NCI-H69 (cell line): ENCODE measurements around the gene SLC51A.
A peak's percentile ranks its signal among the peaks of the same experiment; 100 is the strongest.
"Not testable (repeated sequence)": the region's sequence is repeated elsewhere in the genome, so short reads cannot be mapped to it uniquely, and the experiment has no call there.

Experiments
- DNase-seq: peaks from one replicate; lab custom pipeline; 2025; lab: John Stamatoyannopoulos, UW

The SLC51A gene

DNA sequence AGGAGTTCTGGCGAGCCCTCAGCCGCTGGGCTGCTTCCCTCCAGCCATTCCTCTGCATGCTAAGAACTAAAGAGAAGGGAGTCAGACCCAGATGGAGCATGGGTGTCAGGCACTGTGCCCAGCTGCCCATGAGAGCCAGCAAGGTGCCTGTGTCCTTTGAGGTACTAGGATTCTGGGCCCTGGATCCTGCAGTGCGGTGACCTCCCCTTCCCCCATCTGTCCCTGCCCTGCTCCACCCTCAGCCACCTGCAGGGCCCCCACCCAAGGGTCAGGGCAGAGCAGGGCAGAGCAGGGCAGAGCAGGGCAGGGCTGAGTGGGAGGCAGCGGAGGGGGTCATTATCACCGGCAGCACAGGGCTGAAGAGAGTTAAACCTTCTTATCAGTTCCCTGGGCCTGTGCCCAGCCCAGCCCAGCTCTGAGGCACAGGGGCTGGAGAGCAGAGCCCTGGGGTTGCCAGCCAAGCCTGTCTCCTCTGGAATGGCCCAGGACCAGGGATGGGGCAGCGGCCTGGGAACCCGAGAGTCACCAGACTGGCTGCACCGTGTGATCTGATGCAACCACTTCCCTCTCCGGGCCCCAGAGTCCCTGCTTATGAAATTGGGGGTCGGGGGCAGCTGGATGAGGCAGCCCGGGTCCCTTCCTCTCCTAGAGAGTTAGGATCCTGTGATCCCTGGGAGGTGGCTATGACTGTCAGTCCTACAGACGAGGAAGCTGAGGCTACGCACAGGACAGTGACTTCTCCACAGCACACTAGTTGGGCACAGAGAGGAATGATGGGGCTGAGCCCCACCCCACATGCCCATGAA lies 22.4 kb upstream of the SLC51A start:
- no peak for DNase-seq

DNA sequence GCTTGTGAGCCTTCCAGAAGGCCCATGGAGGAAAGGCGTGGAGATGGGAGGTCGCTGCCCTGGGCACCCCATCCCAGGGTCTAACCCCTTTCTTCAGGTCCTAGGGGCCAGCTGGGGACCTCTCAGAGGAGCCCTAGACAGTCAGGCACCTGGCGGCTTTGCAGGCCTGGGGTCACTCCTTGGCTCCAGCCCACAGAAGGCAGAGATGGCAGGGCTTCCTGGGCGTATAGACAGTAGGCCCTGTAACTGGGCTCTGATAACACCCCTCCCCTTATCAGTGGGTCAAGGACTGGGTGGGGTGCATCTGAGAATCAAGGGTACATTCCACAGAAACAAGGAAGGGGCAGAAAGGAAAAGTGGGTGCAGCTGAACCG lies 21.8 kb upstream of the SLC51A start:
- no peak for DNase-seq

DNA sequence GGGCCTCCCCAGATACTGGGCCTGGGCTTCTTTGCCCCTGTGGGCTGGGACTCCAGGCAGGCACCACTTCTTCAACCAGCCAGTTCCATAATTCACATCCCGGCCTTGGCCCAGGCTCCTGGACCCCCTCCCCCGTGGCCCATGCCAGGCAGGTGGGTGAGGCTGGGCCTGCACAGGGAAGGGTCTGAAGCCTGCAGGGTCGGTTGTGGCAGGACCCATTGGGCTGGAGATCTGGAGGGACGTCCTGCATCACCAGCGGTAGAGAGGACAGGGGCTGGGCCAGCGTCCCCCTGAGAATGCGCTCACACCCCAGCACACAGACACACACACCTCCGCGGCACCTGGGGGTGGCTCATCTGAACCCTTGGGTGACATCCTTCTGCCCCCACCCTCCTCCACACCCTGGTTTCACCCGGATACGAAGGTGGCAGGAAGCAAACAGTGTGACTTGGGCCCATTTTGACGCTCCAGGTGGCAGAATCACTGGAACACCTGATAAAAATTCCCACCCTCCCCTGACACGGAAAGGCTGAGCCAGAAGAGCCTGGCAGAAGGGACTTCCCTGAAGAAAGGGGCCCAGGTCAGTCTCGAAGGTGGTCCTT lies 20.6 kb upstream of the SLC51A start:
- DNase-seq, result no peak

DNA sequence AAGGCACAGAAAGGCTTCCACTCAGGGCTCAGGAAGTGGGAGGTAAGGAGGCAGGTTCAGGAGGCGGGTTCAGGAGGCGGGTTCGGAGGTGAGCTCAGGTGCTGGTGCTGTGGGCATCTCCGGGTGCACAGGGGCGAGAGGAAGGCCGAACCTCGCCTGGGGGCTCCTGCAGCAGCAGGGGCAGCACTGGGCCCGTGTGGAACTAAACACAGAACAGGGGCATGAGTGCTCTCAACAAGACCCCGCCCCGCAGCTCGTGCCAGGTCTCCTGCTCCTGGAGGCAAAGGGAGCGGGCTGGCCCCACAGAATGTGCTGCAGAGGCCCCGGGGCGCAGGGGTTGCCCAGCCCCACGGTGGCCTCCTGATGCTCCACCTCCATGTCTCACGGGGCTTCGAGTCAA lies 18.8 kb upstream of the SLC51A start:
- no peak for DNase-seq

DNA sequence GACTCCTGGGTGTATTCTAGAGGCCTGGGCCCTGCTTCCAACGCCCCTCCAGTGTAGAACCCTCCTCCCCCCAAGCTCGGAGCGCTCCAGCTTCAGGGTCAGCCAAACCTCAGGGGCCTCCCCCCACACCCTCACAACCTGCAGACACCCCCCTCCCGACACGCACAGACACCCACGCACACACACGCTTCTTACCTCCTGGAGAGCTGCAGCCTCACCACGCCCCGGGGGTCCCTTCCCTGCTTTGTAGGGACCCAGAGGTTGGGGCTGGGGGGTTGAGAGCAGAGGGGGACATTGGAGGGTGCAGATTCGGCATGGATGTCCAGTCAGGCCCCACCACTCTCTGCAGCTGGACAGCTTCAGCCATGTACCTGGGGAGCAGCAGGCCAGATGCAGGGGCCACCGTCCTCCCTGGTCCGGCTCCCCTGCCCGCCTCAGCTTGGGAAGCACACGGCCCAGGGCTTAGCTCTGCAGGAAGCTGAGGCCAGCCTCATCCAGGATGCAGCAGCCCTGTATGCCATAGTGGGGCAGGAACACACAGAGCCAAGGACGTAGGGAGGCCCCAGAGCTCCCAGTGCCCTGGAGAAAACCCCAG lies 18.2 kb upstream of the SLC51A start:
- DNase-seq, result no peak

DNA sequence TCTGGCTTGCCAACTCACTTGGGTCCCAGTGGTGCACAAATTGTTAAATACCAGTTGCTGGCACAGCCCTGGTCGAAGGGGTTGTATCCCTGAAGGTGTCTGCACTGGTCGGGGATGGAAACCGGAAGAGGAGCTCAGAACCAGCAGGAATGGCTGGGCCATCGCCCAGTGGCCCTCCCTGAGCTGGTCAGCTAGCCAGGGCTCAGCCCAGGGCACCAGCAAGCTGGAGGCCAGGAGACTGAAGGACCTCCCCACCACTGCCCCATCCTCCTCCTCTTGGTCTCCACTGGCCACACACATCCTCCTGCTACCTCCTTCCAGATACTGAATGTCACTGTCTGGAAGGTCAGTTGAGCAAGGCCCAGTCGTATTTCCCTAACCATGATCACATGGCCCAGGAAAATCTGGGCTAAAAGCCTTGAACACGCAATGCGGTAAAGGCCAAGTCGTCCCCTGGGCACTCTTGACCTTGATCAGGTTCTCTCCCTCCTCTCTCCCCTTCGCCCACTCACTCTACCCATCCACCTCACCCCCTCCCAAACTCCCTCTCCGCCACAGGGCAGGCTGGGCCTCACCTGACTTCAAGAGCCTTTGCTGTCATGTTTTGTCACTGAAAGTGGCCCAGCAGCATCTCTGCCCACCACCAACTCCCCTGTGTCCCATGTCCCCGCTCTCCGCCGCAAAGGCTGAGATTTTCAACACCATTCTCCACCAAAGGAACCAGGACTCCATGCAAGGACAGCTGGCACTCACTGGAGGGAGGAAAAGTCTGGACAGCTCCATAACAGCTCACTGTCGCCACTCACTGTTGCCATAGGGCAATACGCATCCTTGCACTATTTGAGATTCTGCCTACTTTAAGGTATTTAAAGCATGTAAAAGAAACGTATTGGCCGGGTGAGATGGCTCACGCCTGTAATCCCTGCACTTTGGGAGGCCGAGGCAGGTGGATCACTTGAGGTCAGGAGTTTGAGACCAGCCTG lies 17.3 kb upstream of the SLC51A start:
- peak; percentile 29 for DNase-seq

DNA sequence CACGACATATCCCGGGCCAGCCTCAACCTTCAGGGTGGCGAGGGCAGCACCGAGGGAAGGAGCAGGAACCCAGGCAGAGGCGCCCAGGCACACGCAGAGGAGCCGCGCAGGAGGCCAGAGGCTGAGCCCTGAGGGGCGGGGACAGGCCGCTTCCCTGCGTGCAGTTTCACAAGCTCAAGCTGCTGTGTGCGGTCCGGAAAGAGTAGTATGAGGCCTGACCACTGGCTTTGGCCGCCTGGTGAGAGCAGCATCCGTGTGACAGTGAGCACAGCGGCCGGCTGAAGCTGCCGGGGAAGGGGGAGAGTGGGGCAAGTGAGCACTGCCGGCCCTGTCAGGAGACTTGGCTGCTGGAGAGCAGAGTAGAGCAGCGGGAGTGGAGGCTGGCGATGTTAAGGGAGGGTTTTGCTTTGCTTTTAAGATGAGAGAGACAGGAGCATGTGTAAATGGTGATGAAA lies 13.8 kb upstream of the SLC51A start:
- no peak for DNase-seq

DNA sequence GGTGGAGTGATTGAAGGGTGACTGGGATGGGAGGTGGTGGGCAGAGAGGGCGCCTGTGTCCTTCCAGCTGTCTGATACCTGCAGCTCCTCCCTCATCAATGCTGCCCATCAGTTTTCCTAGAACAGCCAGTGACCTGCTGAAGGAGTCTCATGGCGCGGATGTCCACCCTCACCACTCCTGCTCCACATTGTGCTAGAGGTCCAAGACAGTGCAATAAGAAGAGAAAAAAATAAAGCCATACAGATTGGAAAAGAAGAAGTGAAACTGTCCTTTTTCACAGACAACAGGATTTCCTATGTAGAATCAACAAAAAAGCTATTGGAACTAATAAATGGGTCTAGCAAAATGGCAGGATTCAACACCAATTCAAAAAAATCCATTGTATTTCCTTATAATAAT lies 12.5 kb upstream of the SLC51A start:
- DNase-seq, result no peak

DNA sequence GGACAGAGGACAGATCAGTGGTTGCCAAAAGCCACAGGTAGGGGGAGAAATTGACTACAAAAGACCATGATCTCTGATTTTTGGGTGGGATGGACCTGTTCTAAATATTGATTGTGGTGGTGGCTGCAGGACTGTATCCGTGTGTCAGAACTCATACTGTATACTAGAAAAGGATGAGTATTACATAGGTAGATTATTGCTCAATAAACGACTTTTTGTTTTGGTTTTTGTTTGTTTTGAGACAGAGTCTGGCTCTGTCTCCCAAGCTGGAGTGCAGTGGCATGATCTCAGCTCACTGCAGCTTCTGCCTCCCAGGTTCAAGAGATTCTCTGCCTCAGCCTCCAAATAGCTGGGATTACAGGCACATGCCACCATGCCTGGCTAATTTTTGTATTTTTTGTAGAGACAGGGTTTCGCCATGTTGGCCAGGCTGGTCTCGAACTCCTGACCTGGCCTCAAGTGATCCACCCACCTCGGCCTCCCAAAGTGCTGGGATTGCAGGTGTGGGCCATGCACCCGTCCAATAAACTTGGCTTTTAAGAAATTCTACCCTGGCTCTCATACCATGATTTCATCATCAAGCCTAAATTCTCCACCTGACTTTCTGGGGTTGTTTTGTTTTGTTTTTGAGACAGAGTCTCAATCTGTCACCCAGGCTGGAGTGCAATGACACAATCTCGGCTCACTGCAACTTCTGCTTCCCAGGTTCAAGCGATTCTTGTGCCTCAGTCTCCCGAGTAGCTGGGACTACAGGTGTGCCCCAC lies 10.7 kb upstream of the SLC51A start:
- DNase-seq, result not testable (repeated sequence)

DNA sequence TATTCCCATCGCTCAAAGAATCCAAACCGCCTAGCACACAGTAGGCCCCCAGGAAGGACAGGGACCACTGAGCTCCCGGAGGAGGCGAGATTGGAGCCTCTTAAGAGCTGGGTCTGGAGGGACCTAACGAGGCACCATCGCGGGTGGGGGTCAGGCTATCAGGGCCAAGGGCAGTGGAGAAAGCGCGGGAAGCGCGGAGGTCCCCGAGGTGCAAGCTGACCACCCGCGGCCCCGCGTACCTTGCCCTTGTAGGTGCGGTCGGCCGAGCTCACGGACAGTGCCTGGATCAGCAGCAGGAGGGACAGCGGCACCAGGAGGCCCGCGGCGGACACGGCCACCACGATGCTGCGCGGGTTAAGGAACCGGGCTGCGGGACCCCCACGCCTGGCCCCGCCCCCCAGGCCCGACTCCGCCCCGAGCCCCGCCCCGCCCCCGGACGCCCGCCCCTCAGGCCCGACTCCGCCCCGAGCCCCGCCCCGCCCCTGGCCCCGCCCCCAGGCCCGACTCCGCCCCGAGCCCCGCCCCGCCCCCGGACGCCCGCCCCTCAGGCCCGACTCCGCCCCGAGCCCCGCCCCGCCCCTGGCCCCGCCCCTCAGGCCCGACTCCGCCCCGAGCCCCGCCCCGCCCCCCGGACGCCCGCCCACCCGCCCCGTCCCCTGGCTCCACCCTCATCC lies 9.0 kb upstream of the SLC51A start:
- DNase-seq, result no peak

DNA sequence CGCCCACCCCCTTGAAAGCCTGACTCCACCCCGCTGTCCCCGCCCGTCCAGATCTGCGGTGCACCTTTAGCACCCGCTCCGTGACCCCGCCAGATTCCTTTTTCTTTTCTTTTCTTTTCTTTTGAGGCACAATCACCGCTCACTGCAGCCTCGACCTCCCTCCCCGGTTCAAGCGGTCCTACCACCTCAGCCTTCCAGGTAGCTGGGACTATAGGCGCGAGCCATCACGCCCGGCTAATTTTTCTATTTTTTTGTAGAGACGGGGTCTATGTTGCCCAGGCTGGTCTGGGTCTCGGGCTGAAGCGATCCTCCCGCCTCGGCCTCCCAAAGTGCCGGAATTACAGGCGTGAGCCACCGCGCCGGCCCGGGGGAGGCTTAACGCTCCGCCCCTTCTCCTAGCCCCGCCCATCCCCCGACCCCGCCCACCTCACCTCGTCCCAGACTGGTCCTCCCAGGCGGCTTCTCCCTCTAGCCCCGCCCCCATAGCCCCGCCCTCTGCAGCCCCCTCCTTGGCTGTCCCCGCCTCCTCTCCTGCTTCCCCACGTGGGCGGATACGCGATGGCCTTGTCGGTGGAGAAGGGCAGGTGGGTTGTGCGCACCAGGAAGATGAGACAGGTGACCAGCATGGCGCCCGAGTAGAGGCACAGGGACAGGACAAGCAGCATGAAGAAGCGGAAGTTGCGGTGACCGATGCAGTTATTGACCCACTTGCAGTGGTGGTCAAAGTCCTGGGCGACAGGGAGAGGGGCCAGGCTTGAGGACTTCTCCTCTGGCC lies 8.3 kb upstream of the SLC51A start:
- no peak for DNase-seq

DNA sequence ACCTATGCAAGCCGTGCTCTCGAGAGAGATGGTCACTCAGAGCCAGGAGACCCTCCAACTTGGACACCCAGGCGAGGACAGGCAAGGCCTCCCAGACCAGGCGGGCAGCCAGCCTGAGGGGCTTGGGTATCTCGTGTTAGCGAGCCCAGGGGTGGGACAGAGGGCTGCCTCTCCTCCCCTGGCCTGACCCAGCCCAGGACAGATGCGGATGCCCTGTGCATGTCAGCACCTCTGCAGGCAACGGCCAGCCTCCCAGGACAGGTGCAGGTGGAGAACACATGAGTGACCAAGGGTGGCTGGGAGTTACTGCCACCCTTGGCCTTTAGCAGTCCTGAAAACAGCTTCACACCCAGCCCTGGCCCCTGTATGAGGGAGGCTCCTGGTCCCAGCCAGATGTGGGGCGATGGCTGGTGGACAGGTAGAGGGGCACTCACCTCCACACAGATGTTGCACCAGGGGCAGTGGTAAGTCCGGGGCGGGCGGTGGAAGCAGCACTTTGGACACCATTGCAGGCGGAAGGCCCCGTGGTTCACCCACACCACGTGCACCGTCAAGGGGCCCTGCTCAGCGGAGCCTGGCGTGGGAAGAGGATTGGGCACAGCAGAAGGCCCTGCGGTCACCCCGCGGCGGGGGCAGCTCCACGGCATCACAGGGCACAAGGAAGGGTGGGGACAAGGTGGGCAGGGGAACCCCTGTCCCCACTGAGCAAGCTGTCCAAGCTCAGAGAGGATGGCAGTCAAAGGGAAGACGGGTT lies 7.2 kb upstream of the SLC51A start:
- no peak for DNase-seq

DNA sequence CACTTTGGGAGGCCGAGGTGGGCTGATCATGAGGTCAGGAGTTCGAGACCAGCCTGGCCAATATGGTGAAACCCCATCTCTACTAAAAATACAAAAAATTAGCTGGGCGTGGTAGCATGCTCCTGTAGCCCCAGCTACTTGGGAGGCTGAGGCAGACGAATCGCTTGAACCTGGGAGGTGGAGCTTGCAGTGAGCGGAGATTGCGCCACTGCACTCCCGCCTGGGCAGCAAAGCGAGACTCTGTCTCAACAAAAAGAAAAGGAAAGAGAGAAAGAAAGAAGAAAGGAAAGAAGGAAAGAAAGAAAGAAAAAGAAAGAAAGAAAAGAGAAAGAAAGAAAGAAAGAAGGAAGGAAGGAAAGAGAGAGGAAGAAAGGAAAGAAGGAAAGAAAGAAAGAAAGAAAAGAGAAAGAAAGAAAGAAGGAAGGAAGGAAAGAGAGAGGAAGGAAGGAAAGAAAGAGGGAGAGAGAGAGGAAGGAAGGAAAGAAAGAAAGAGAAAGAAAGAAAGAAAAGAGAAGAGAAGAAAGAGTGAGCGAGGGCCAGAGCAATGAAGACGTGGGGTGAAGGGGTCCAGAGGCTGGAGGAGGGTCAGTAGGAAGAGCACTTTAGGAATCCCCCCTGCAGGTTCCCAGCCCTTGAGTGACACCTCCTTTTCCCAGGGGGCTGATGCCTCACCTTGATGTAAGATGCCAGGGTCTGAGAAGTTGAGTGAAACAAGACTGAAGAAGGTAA lies 6.2 kb upstream of the SLC51A start:
- not testable (repeated sequence) for DNase-seq

DNA sequence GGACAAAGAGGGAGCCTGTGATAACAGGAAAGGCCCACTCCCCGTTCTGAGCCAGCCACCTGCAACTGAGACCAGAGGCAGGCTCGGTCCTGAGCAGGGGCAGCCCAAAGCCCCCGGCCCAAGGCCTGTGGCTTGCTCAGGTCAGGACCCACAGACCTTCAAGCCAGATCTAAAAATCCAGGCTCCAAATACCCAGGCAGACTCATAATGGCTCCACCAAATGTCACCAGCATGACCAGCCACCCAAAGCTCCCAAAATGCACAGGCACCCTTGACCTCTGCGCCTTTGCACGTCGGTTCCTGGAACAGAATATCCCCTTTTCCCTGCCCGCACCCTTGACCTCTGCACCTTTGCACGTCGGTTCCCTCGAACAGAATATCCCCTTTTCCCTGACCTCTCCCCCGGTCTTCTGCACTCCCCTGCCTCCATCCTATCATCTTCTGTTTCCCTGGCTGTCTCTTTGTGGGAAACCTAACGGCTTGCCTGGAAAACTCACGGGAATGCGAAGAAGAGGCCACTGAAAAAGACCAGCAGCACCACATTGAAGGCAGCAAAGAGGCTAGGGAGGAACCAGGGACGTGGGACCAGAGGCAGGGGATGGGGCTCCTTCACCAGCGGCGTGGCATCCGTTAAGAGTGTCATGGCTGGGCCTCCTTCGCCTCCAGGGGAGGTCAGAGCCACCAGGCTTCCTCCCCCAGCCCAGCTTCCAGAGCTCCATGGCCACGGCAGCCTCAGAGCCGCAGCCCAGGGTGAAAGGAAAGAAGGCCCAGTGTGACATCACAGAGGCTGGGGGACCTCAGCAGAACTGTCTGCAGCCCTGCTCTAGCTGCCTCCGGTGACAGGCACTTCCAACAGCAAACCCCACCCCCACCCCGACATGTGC lies 5.4 kb upstream of the SLC51A start, which contains the start of gene ZDHHC19:
Gene ZDHHC19, minus strand, starts transcription at position 728 of the 884 bp plus-strand sequence. Its CDS starts 85 bp downstream, at position 643.
- DNase-seq, result no peak

DNA sequence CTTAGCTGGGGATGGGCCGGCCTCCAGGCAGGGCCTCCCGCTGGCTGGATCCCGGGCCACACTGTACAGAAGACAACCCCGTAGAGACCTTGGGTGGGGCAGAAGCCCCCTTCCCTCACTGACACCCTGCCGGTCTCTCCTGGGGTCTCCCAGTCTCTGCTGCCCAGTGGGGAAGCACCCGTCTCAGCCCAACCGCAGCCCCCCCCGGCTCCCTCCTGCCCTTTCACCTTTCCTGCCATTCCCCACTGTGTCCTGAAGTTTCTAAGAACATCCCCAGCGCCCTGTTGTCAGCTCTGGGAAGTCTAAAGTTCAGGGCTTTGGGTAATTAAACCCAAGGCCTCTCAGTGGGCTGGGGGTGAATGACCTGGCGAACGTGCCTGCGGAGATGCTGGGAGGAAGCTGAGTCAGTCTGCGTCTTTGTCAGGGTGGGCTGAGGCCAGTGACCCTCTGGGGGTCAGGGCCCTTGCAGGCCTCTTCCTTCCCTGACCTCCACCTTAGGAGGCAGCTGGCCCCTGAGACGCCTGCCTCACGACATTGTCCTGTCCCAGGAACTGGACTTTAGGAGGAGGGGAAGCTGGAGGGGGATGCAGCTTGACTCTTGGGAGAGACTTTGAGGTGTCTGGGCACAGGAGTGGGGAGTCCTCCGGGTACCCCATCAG lies 1.4 kb upstream of the SLC51A start:
- DNase-seq, result no peak

DNA sequence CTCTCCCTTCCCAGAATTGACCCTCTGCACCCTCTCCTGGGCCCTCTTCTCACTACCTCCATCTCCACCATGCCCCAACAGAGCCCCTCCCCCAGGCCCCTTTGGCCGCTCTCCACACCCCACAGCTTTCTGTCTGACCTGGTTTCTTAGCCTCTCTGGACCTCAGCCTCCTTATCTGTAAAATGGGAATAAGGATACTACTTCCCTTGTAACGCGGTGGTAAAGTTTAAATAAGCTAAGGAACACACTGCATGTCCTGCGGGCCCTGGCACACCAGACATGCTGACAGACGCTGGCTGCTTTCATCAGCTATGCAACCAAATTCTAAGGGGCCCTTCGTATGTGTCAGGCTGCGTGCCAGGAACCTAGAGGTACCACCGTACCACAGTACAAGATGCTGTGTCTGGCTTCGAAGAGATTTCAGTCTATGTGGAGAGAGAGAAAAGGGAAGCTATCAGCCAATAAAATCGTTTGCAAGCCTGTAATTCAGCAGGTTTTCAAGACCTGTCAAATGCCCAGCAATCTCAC lies 777 bp upstream of the SLC51A start:
- no peak for DNase-seq
